Measurements from ENCODE around the gene BRPF3. TPM values are rescaled to one million over a fixed set of nuclear protein-coding genes. Genes with fewer than 3 reads are reported as not detected.

Gene BRPF3
- total and polyA plus RNA-seq, 10 of the 15 experiments (the other 5 are each of a cell fraction or from before 2014, with no cell fraction given): 2.3 to 16.1 (median 6.7) TPM

DNA sequence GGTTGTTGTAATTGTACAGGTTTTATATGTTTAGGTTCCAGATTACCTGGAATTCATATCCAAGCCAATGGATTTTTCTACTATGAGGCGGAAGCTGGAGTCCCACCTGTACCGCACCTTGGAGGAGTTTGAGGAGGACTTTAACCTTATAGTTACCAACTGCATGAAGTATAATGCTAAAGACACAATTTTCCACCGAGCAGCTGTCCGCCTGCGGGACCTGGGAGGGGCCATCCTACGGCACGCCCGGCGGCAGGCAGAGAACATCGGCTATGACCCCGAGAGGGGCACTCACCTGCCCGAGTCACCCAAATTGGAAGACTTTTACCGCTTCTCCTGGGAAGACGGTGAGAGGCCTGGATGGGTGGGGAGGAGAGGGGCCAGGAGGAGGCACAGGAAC, 13.6 kb downstream of the BRPF3 start:
- no TSS peak for BruUV-seq (replicated peaks)
- SMC1A ChIA-PET (ENCODE audit: uncharacterized antibody, unreplicated experiment): no interaction called here
- Histone ChIP-seq H3K4me1 (ENCODE audit: control insufficient read depth, insufficient read depth, low read length) (no peaks in the 10 kb centered on the region), H3K9me3 (replicated peaks; ENCODE audit: control insufficient read depth, insufficient read depth, low read length) (no peaks in the 10 kb centered on the region), H3K27me3 (replicated peaks in 1 of 2; ENCODE audit: control insufficient read depth in 2 of 2, insufficient read depth in 2 of 2, low read length in 1 of 2) (no peaks in the 10 kb centered on the region), H3K36me3 (ENCODE audit: control insufficient read depth in 2 of 2, insufficient read depth in 2 of 2, low read length in 1 of 2) (peaks cover 17 to 31% of the 10 kb centered on the region in 2 experiments), H3K79me2 (ENCODE audit: control insufficient read depth, insufficient read depth, low read length) (no peaks in the 10 kb centered on the region), H3K4me3 (no peak overlapping the region), H3K27ac (ENCODE audit: control insufficient read depth, insufficient read depth) (no peak overlapping the region), H4K20me1 (ENCODE audit: control insufficient read depth, insufficient read depth) (no peaks in the 10 kb centered on the region), H2AFZ (ENCODE audit: control insufficient read depth, low read depth, low read length) (no peak overlapping the region), H3K9ac (ENCODE audit: control insufficient read depth, insufficient read depth, low read length) (no peak overlapping the region), H3K4me2 (ENCODE audit: control insufficient read depth, insufficient read depth) (no peak overlapping the region)
- in situ Hi-C loops (cut with MboI) (no loop called here), intact Hi-C loops (cut with micrococcal nuclease; ENCODE audit: unreplicated experiment) (no loop called here)
- 98% methylated on average over 7 of the region's 14 CpGs for WGBS (ENCODE audit: insufficient coverage, insufficient replicate concordance, low lambda C conversion rate, missing lambda C conversion rate)
- FAIRE-seq: no peak
- TF ChIP-seq NBN (IDR thresholded peaks at IDR 0.05) (no peak), SIN3A (IDR thresholded peaks at IDR 0.05; ENCODE audit: low read depth, low read length) (no peak)
- TF ChIP-seq, protein P1, sequence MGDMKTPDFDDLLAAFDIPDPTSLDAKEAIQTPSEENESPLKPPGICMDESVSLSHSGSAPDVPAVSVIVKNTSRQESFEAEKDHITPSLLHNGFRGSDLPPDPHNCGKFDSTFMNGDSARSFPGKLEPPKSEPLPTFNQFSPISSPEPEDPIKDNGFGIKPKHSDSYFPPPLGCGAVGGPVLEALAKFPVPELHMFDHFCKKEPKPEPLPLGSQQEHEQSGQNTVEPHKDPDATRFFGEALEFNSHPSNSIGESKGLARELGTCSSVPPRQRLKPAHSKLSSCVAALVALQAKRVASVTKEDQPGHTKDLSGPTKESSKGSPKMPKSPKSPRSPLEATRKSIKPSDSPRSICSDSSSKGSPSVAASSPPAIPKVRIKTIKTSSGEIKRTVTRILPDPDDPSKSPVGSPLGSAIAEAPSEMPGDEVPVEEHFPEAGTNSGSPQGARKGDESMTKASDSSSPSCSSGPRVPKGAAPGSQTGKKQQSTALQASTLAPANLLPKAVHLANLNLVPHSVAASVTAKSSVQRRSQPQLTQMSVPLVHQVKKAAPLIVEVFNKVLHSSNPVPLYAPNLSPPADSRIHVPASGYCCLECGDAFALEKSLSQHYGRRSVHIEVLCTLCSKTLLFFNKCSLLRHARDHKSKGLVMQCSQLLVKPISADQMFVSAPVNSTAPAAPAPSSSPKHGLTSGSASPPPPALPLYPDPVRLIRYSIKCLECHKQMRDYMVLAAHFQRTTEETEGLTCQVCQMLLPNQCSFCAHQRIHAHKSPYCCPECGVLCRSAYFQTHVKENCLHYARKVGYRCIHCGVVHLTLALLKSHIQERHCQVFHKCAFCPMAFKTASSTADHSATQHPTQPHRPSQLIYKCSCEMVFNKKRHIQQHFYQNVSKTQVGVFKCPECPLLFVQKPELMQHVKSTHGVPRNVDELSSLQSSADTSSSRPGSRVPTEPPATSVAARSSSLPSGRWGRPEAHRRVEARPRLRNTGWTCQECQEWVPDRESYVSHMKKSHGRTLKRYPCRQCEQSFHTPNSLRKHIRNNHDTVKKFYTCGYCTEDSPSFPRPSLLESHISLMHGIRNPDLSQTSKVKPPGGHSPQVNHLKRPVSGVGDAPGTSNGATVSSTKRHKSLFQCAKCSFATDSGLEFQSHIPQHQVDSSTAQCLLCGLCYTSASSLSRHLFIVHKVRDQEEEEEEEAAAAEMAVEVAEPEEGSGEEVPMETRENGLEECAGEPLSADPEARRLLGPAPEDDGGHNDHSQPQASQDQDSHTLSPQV (IDR thresholded peaks at IDR 0.05): no peak
- TF ChIP-seq, protein P2, sequence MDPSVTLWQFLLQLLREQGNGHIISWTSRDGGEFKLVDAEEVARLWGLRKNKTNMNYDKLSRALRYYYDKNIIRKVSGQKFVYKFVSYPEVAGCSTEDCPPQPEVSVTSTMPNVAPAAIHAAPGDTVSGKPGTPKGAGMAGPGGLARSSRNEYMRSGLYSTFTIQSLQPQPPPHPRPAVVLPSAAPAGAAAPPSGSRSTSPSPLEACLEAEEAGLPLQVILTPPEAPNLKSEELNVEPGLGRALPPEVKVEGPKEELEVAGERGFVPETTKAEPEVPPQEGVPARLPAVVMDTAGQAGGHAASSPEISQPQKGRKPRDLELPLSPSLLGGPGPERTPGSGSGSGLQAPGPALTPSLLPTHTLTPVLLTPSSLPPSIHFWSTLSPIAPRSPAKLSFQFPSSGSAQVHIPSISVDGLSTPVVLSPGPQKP (IDR thresholded peaks at IDR 0.05; ENCODE audit: low read depth, low read length): no peak
- ATAC-seq: no peak
- DNase-seq (ENCODE audit: low read depth, low spot score): no peak
- RAD21 ChIA-PET (ENCODE audit: unreplicated experiment): interaction anchor here (1.0 kb wide), 1 partner anchor 148 kb away, joined by 3 read pairs; no protein-coding TSS in a partner anchor
- POLR2A ChIA-PET: no interaction called here
- CTCF ChIA-PET: no interaction called here

All from GM12878 (cell line).